ENCODE measurements around the gene ZSWIM5.
A peak's percentile ranks its signal among the peaks of the same experiment; 100 is the strongest.
"Not testable (repeated sequence)": the region's sequence is repeated elsewhere in the genome, so short reads cannot be mapped to it uniquely, and the experiment has no call there.

ZSWIM5 gene

GRCh38 chr1:45205910-45206721 is at the start of gene ZSWIM5:
Gene ZSWIM5, minus strand, starts transcription at chr1:45206605. Its CDS starts 255 bp downstream, at chr1:45206350.
- peak; percentile 73 for DNase-seq

- no peak for DNase-seq
Observed at GRCh38 chr1:45254490-45254889, 48.1 kb upstream of the ZSWIM5 start.

- no peak for DNase-seq
Observed at GRCh38 chr1:45250544-45250943, 44.1 kb upstream of the ZSWIM5 start.

- not testable (repeated sequence) for DNase-seq
Observed at GRCh38 chr1:45248004-45248403, 41.6 kb upstream of the ZSWIM5 start.

GRCh38 chr1:45246760-45247159 is 40.4 kb upstream of the ZSWIM5 start:
- peak; percentile 0 for DNase-seq

- DNase-seq = not testable (repeated sequence)
Observed at GRCh38 chr1:45246359-45246758, 40.0 kb upstream of the ZSWIM5 start.

GRCh38 chr1:45244660-45245059 is 38.3 kb upstream of the ZSWIM5 start:
- DNase-seq = no peak

GRCh38 chr1:45243476-45244343 is 37.3 kb upstream of the ZSWIM5 start:
- no peak for DNase-seq

GRCh38 chr1:45238846-45239245 is 32.4 kb upstream of the ZSWIM5 start:
- no peak for DNase-seq

- DNase-seq = no peak
Observed at GRCh38 chr1:45236136-45236535, 29.7 kb upstream of the ZSWIM5 start.

- peak; percentile 33 for DNase-seq
Observed at GRCh38 chr1:45230537-45230936, 24.1 kb upstream of the ZSWIM5 start.

- DNase-seq = no peak
Observed at GRCh38 chr1:45225598-45225997, 19.2 kb upstream of the ZSWIM5 start.

GRCh38 chr1:45223710-45224109 is 17.3 kb upstream of the ZSWIM5 start:
- not testable (repeated sequence) for DNase-seq

- DNase-seq = no peak
Observed at GRCh38 chr1:45221716-45222115, 15.3 kb upstream of the ZSWIM5 start.

- DNase-seq = no peak
Observed at GRCh38 chr1:45216861-45217260, 10.5 kb upstream of the ZSWIM5 start.

GRCh38 chr1:45216200-45216541 is 9.8 kb upstream of the ZSWIM5 start:
- no peak for DNase-seq

GRCh38 chr1:45215485-45216199 is 9.2 kb upstream of the ZSWIM5 start:
- DNase-seq = no peak

- DNase-seq = no peak
Observed at GRCh38 chr1:45213892-45214291, 7.5 kb upstream of the ZSWIM5 start.

GRCh38 chr1:45211076-45211475 is 4.7 kb upstream of the ZSWIM5 start:
- no peak for DNase-seq

GRCh38 chr1:45206808-45207623 is 611 bp upstream of the ZSWIM5 start:
- DNase-seq = no peak

GRCh38 chr1:45205011-45205909 is 1.1 kb downstream of the ZSWIM5 start:
- peak; percentile 10 for DNase-seq

All from CD4-positive, alpha-beta T cell treated with Interleukin-21 for 1 hour (primary cell).